Stimulated activated CD8-positive, alpha-beta memory T cell treated with anti-CD3 and anti-CD28 coated beads, Interleukin-2, amount 100 ng/mL, for 48 hours (primary cell): Measurements from ENCODE around the gene COL16A1.

ENCODE experiments used
- DNase-seq, 2 donors: peaks; one replicate each; pipeline ENCODE4 v3.0.0-alpha.2; 2020; ENCODE audit warnings: low read depth in 2 of 2

Gene COL16A1

DNA sequence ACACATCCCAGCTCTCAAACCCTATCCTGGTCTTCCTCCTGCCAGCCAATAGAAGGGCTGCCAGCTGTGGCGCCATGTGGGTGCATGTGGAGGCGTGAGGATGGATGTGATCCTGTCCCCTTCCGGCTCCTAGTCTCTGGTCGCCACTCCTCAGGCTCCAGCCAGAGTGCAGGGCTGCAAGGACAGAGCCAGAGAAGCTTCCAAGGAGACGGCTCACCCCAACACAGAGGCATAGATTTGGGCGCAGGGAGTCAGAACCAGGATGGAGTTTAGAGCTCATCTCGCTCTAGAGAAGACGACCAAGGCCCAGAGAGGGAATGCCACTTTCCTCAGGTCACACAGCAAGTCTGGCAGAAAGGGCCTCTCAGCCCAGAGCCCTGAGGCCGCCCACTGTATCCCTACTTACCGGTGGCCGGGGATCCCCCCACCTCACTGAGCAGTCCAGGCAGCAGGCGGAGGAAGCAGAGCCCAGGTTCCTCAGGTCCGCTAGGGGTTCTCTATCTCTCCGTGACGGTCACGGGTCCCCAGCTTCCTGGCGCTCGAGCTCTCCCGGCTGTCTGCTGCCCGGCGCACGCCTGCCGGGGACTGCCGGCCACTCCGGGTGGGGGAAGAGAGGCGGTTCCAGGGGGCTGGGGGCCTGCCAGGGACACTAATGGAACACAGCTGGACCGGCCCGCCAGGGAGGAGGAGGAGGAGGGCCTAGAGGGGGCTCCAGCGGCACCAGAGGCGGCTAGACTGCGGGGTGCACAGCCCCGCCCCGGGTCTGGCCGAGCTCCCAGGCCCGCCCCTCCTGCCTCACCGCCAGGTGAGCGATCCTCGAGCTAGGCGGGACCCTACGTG lies at the start of gene COL16A1:
Gene COL16A1, minus strand, starts transcription at position 587 of the 840 bp plus-strand sequence. CDS start 1,824 bp downstream, outside the sequence.
- no peak for DNase-seq

DNA sequence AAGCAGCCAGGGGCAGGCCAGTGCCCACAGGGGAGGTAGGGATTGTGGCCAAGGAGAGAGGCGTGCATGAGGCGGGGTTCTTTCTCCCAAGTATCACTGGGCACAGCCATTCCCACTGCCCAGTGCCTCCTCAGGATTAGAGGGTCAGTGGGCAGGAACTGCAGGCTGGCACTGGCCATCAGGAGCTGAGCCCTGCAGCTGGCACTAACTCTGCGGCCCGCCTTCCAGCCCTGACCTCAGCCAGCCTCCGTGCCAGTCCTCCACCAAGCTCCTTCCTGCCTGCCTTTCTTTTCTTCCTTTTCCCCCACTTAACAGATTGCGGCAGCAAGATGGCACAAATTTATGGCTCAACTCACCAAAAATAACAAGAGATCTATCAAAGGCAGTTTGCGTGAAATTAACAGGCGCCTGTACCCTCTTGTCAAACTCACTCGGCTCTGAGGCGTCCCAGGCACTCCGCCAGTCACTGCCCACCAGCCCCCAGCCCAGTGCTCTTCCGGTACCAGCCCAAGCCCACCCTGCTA lies 49.2 kb upstream of the COL16A1 start:
- no peak for DNase-seq

DNA sequence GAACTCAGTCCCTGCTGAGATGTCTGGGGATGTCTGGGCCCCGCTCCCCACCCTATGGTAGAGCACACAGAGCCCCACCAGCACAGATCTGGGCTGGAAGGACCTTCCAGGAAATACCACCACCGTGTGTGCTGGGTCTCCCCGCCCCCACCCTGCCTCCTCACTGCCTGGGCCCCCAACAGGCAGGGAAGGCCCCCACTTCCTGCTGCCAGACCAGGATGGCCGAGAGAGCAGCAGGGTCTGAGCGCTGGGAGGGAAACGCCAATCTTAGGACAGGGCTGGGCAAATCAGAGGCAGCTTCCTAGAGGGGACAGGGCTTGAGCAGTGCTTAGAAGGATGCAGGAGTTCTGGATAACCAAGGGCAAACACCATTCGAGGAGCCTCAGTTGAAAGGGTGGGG lies 48.4 kb upstream of the COL16A1 start:
- no peak for DNase-seq

DNA sequence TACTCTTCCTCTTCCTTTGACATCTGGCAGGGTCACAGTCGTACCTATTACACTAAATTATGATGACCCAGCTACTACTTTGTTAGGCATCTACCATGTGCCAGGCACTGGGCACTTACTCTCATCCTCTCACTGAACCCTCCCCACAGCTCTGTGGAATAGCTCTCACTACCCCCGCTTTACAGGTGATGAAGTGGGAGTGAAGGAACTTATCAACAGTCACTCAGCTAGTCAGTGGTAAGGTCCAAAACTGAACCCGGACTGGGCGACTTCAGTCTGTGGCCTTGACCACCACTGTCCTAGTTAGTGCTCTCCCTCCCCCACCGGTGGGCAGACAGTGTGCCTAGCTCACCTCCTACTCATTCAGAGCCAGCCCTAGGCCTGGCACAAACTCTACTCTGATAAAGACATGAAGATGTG lies 48.0 kb upstream of the COL16A1 start:
- DNase-seq, result no peak

DNA sequence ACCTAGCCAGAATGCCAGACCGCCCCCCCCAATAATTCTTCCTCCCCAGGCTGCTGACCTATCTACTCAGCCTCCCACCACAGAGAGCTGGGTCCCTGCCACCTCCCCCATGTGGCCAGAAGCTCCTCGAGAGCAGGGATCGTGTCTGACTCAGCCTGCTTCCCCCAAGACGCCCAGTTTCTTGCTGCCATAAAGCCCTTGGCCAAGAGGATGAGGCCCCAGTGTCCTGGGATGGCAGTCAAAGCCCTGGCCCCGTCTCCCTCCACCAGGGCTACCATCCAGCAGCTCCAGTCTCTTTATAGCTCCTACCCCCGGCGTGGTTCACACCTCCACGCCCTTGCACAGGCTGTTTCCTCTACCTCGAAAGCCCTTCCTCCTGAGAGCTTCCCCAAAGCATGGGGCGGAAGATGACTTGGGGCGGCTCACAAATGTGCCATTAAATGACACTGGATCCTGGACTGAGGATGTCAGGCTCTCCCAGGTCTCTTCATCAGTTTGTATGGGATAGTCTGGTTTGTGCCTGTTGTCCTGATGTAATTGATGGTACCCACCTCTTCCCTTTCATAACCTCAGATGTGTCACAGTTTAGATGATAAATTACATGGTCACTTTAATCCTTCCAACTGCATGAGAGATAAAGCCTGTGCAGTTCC lies 47.2 kb upstream of the COL16A1 start:
- DNase-seq, result no peak

DNA sequence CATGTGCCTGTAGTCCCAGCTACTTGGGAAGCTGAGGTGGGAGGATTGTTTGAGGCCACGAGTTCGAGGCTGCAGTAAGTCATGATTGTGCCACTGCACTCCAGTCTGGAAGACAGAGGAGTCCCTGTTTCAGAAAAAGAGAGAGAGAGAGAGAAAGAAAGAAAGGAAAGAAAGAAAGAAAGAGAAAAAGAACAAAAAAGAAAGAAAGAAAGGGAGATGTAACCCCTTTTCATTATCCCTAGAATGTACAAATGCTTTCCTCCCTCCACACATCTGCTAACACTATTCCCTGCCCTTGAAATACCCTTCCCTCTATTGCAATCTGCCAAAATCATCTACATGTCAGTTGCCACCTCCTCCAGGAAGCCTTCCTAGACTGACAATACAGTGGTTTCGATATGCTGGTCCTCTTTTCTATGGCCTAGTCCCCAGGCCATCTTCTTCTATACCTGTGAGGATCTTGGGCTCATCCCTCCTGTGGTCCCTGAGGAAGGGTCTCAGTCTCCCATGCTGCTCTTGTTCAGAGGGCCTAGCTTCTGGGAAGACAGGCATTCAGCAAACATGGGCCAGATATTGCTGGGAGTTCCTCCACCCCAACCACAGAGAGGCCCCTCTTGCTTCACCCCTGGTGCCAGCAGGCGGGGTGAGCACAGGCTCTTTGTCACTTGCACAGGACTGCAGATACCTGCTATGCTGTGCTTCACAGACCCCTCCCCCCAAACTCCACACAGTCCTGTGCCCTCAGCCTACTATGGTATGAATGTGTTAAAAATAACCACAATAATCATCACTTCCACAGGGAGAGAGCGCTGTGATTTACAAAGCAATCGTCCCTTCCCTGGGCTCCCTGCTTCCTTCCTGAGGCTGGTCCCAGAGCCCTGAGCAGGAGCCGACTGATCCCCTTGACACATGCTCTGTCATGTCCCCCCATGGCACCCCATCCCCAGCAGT lies 46.2 kb upstream of the COL16A1 start:
- no peak for DNase-seq

DNA sequence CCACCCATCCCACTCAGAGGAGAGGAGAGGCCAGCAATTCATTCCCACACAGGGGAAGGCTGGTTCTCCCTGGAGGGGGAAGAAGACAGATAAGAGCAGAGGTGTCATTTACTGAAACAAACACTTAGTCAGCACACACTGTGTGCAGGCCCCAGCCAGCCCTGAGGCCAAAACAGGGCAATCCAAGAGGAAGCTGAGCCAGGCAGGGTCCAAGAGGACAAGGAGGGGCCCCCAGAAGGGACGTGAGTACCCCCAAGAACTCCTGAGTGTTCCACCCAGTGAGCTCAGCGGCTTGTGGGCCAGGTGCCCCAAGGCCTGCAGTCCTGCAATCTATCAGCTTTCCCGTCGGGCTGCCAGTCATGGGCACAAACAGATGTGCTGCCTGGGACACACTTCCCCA lies 44.5 kb upstream of the COL16A1 start:
- no peak for DNase-seq

DNA sequence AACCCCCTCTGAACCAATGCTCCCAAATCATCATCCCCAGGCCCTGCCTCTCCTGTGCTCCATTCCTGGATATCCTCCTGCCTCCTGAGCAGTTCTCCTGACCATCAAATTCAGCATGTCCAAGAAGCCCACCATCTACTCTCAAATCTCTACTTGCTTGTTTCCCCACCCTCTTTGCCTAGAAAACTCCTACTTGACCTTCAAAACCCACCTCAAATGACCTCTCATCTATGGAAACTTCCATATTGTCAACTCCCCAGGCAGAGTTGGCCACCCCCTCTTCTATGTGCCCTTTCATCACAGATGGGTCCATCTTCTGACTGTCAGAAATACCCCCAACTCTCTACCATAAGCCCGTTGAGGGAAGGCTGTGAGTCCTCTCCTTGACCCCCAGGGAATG lies 43.5 kb upstream of the COL16A1 start:
- no peak for DNase-seq

DNA sequence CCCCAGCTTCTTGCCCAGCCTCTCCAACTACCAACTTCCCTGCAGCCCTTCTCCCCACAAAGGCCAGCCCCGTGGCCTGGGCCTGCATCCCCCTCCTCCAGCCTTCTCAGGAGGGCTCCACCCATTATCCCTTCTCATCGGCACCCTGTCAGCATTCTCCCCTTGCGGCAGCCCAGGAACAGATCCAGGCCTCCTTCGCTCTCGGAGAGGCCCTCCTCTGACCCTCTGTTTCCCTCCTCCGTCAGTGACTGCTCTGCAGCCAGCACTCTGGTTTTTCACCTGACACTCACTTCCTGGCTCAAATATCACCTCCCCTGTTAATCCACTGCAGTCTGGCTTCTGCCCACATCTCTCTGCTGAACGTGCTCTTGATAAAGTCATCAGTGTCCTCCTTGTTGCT lies 42.9 kb upstream of the COL16A1 start:
- DNase-seq, result no peak

DNA sequence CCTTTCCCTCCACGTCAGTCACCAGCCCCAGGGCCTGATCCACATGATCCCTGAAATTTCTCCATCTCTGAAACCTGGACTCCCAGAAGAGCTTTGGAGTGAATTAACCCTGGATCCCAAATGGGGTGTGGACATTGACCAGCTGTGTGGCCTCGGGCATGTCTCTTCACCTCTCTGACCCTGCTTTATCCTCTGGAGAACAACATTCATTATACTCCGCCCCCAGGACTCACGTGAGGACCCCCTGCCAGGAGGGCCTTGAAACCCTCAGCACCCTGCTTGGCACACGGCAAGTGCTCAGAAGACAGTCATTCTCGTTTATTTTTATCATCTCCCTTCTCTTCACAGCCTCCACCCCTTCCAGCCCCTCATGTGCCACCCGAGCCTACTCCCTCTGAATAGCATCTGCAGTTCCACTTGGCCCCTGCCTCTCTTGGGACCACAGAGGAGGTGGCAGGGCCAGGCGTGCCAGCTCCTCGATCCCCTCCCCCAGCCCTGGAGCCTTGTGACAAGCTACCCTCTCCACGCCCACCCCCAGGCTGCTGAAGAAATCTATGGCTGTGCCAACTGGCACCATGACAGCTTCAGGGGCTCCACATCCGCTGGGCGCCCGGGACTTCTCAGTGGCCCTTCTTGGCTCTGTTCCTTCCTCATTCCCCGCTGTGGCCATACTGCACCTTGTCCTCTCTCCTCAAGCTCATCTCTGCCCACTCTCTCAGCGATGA lies 42.3 kb upstream of the COL16A1 start:
- no peak for DNase-seq

DNA sequence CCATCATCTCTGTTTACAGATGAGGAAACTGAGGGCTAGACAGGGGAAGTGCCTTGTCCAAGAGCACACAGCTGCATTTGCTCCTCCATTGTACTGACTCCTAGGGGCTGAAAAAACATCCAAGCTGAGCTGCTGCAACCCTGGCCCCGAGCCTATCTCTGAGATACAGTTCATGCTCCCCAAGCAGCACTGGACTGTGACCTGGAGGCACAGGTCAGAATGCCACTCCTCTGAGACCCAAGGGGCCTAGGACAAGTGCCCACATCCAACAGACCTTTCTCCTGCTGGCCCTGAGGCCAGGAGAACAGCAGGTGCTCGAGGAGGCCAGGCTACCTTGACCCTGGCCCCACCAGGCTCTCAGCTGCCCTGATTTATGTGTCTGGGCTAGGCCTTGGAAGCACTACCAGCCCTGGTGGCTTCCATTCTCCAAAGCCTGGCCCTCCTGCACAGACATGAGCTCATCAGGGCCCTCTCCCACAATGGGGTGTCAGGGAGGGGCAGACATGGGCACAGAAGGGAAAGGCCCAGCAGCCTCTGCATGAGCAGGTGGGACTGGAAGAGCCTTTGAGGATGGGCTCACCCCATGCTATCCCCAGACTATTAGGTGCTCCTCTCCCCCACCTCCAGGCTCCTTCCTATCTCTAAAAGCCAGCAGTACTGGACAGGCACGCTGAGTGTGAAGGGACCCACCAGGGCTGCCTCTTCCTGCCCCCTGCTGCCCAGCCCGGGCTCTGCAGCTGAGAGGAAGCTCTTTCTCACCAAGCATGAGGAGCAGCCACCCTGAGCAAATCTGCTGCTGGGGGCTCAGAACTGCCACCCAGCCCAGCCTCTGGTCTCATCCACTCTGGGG lies 41.5 kb upstream of the COL16A1 start:
- DNase-seq, result peak; percentile 51 to 61

DNA sequence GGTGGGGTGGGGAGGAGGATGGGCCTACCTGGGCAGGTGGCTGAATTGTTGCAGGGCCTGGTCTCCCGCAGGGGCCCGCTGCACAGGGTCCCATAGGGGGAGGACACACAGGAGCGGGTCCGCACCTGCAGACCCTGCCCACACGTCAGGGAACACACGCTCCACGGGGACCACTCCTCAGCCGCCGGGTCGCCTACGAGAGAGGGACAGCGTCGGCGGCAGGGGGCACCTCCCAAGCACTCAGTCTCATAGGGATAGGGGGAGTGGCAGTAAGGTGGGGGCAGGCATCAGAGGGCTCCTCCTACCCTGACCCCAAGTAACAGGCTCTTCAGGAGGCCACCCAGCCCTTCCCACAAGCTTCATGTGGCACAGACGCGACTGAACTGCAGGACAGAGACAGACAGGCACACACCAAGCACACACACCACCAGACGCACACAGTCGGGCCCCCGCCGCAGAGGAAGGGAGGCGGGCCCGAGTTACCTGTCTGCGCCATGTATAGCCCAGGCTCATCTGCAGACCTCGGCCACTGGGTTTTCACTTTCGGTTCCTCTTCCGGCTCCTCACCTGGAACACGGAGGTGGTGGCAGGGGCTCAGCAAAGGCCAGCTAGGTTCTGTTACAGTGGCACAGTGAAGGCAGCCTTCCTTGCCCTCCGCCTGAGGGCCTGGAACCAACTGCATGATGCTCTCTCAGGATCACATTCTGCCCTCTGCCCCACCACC lies 40.5 kb upstream of the COL16A1 start:
- no peak for DNase-seq

DNA sequence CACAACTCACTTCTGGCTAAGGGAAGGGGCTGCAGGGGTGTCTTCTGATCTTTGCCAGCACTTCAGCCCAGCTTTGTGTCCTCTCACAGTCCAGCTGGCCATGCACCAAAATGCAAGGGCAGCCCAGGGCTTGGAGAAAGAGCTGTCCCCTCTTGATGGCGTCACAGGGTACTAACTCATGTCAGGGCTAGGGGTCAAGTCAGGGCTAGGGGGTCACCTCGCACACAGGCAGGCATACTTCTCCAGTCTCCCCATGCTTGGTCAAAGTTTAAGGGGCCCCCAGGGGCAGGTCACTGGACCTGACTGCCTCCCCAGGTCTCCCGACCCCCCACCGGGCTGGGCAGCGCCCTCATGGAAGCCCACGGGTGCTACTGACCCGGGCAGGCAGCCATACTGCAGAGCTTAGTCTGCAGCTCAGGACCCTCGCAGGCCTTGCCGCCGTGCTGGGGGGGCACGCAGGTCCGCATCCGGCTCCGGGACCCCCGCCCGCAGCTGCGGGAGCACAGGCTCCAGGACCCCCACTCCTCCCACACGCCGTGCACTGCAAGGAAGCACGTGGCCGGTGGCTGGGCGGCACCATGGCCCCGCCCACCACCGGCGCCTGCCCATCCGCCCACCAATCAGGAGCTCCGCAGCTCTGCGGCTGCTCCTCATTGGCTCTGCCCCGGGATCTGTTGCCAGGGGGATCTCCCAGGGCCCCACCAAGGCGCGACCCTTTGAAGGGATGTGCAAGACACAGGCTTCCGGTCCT lies 38.8 kb upstream of the COL16A1 start:
- no peak for DNase-seq

DNA sequence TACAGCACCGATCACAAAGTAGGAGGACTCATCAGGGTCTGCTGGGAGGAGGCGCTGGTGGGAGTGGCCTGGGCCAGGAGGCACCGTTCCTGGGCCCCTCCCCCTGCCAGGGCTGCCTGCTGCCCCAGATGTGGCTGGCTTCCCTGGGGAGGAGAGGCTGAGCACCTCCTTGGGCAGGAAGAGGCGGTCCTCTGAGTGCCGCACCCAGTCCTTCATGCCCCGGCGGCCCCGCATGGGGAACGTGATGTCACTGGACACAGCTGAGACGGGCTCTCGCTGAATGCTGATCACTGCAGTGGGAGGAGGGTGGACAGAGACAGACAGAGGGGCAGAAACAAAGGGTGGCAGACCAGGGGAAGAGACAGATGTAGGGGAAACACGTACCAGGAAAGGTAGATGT lies 35.5 kb upstream of the COL16A1 start:
- DNase-seq, result no peak

DNA sequence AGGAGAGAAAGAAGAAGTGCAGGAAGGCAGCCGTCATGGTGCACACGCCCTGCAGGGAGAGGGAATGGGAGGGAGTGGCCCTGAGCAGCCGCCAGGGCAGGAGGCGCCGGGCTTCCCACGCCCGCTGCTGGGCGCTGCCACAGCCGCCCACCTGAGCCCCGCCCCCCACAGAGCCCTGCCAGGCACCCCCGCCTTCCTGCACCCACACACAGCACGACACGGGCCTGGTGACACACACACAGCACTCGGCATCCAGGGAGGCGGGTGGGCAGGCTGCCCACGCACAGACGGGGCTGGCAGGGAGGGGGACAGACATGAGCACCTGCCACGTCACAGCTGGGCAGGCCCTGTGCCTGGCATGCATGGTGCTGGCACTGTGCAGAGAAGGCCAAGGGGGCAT lies 32.9 kb upstream of the COL16A1 start:
- DNase-seq, result no peak

DNA sequence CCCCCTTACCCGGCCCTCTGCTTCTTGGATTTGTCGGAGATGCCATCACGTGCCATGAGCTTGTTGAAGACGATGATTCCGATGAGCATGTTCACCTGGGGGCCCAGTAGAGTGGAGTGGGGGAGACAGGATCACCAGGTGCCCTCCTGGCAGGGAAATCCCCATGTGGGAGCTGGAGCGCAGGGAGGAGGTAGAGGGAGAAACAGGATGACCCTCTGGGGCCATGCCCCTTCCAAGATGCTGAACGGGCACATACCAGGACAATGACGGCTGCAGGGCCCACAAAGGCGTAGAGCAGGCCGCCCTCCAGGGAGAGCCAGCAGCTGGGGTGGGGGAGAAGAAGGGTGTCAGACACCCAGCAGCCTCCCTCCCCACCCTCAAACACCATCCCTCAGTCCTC lies 31.8 kb upstream of the COL16A1 start:
- no peak for DNase-seq

DNA sequence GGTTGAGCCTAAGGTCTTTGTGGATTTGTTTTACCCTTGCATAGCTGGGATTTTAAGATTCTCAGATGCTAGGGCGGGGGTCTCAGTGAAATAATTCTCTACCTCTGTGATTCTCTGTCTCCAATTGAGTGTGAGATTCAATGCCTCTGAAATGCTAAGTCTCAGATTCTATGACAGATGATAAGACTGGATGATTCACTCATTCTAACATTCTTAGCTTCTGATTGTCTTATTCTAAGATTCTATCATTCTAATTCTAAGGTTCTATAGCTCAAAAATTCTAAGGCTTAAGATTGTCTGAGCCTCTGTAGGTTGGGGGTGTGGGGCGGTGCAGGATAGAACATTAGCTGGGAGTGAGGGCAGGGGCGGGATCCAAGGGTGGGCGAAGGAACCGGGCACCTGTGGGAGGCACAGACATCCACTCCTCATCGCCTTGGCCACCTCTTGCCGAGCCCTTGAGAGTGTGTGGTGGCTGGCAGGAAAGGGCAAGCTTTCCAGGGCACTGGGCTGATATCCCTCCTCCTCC lies 30.8 kb upstream of the COL16A1 start:
- DNase-seq, result no peak

DNA sequence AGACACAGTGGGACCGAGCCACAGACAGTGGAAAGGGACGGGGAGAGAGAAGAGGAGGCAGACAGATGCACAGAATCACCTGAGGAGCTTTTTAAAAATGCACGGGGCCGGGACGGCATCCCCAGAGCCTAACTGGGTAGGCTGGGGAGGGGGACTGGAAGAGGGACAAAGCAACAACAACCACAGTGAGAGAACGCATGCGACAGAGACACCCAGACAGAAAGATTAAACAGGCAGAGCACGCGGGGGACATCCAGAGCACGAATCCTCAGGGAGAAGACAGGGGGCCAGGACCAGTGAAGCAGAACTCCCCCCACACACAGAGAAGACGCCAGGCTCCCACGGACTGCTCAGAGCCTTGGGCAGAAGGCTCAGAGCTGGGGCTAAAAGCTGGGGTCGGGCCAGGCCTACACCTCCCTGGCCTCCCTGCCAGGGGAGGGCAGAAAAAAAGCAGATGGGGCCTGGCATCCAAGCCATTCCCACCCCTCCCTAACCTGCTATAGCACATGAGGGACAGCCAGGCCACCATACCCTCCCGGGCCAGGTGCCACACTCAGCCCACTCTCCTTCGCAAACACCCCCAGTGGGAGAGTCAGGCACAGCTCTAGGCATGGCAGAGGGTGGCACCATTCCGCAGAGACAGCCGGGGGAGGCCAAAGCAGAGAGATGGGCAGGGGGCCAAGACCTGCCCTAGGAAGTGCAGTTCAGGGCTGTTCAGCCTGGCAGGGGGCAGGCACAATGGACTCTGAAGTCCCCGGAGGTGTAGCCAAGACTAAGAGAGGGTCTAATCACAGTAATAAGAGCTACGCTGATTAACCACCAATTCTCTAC lies 29.8 kb upstream of the COL16A1 start:
- no peak for DNase-seq
